H1 (cell line): ENCODE measurements around the gene PLTP. TPM values are rescaled to one million over a fixed set of nuclear protein-coding genes. Genes with fewer than 3 reads are reported as not detected.

Experiments used
- CTCF ChIP-seq, 3 experiments: IDR thresholded peaks; 1 replicate in 2 of 3; 2 replicates in 1 of 3; pipeline versions ENCODE4 v1.5.1 to v1.6.1; 2011; ENCODE audit warnings: low read length in 3 of 3, mild to moderate bottlenecking in 3 of 3, inconsistent platforms in 2 of 3, low read depth in 1 of 3, moderate library complexity in 1 of 3; ENCODE audit not compliant: insufficient read depth in 1 of 3; ENCODE audit errors: control extremely low read depth in 1 of 3
- JUN ChIP-seq: IDR thresholded peaks from 2 replicates; pipeline ENCODE4 v1.6.1; 2011; ENCODE audit warnings: low read depth, mild to moderate bottlenecking, improper control_type of control experiment, low read length
- MAFK ChIP-seq: IDR thresholded peaks from 2 replicates; pipeline ENCODE4 v1.6.1; 2012; ENCODE audit warnings: low read depth, mild to moderate bottlenecking, improper control_type of control experiment, low read length
- SIRT6 ChIP-seq: IDR thresholded peaks from one replicate; pipeline ENCODE4 v1.7.1; 2012; ENCODE audit warnings: low read length, inconsistent platforms
- TAF7 ChIP-seq: optimal IDR thresholded peaks from 2 replicates; pipeline ENCODE3; 2011; ENCODE audit warnings: low read depth, mild to moderate bottlenecking, inconsistent platforms, low read length, moderate library complexity, borderline replicate concordance
- ZNF274 ChIP-seq: IDR thresholded peaks from 2 replicates; pipeline ENCODE4 v1.7.0; 2012; ENCODE audit warnings: low read length, borderline replicate concordance; ENCODE audit errors: extremely low read depth
- polyA plus RNA-seq, 7 experiments: library from polyadenylated mRNA; depleted of rRNA in 3 of 7; stranded (reverse) in 5 of 7; unstranded in 2 of 7; fragments of >200 nt in 5 of 7; fragments of 200-250 nt in 2 of 7; gene quantifications; 1 replicate in 5 of 7; 2 replicates in 1 of 7; 4 replicates in 1 of 7; pipeline versions ENCODE4 v1.2.1 to v1.2.3, GENCODE V29; 2011 to 2013; ENCODE audit warnings: missing spikeins in 2 of 7, mixed read lengths in 2 of 7
- total RNA-seq: library from RNA; stranded (reverse); fragmentation: NEBNext Ultra II Directional; extraction: Animal tissue kit (Norgen Biotek cat#: 25700); gene quantifications from 2 replicates; pipeline ENCODE4 v1.2.1, GENCODE V29; 2021
- TF ChIP-seq, protein P1 (sequence below): IDR thresholded peaks from 2 replicates; pipeline ENCODE4 v1.6.1; 2012; ENCODE audit warnings: inconsistent platforms

Gene PLTP
- total and polyA plus RNA-seq, 2 of the 8 experiments (the other 6 are each of a cell fraction or from before 2014, with no cell fraction given) = 120 to 194 TPM

DNA sequence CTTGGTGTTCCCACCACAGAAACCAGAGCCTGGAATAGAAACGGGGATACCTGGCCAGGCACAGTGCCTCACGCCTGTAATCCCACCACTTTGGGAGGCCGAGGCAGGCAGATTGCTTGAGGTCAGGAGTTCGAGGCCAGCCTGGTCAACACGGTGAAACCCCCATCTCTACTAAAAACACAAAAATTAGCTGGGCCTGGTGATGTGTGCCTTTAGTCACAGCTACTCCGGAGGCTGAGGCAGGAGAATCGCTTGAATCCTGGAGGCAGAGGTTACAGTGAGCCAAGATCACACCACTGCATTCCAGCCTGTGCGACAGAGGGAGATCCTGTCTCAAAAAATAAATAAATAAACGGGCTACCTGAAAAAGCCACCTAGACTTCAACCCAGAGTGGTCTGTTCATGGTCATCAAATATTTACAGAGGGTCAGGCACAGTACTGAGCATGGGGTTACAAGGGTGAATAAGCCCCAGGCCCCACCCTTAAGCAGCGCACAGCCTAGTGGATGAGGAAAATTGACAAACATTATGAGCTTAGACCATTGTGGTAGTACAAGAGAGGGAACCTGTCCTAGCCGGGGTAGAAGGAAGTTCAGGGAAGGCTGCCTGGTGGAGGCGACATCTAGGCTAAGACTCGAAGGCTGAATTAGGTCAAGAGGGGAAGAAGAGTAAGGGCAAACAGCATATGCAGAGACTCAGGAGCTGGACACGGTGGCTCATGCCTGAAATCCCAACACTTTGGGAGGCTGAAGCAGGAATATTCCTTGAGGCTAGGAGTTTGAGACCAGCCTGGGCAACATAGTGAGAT is 15.3 kb upstream of the PLTP start (continued):
- TF ChIP-seq, protein P1, sequence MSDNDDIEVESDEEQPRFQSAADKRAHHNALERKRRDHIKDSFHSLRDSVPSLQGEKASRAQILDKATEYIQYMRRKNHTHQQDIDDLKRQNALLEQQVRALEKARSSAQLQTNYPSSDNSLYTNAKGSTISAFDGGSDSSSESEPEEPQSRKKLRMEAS = no peak
- no peak for TF ChIP-seq ZNF274
- no peak for TF ChIP-seq JUN
- no peak for TF ChIP-seq MAFK
- no peak for TF ChIP-seq TAF7
- no peak for TF ChIP-seq SIRT6
- no peak for TF ChIP-seq CTCF (IDR thresholded peaks at IDR 0.05; ENCODE audit: control extremely low read depth in 1 of 3, insufficient read depth in 1 of 3, low read depth in 1 of 3, low read length in 3 of 3)
